ENCODE results near the gene ABLIM2.

The ABLIM2 gene

DNA sequence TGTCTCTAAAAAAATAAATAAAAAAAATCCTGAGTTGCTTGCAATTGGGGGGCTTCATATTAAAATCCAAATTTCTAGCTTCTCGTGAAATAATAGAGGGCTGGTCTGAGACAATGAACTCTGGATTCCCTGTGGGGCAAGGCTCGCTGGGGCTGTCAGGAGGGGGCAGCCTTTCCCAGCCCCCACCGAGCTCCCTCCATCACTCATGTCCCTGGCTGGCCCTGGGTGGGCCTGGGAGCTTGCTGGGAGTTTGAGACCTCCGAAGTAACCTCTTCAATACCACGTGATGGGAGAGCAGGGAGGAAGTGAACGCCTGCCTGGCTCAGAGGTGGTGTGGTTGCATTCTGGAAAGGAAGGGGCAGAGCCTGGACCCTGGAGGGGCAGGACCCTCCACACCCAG, 164.9 kb downstream of the ABLIM2 start:
- no peak for DNase-seq

DNA sequence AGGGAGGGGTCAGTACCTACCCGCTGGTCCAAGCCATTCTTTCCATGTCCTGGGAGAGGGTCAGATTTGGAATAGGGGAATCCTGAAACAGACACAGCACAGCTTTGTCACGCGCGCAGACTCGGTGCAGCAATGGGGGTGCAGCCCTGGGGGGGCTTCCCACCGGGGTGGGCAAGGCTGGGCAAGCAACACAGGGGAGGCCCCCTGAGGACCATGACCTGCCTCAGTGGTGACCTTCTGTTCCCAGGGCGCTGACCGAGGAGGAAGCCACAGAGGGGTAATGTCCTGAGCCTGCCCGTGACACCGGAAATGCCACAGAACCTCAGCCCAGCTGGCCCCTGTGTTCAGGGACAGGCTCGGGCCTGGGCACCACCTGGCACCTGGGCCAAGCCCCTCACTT, 165.8 kb downstream of the ABLIM2 start:
- no peak for DNase-seq

DNA sequence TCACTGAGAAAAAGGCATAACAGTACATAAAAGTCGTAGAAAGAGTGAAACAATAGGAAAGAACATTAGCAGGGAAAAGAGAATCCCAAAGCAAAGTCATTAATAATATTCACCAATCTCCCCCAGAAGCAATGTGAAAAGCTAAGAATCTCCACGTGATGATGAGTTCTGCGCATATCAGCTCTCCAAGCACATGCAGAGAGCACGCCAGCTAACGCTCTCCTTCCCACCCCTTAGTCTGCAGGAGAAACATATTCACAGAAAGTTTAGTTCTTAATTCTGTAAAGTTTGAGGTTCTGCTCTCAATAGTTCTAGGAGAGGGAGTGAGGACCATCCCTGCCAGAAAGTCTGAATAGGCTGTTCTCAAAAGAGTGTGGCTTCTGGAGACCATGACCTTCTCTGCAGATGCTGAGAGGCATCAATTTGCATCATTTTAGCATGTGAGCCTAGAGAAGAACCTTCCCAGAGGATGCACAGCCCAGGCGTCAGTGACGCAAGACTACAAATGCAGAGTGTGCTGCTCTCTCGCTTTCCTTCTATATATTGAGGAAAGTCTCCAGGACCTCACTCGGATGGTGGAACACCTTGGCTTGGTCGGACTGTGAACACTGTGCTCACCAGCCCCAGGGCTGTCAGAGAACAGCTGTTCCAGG, 167.7 kb downstream of the ABLIM2 start:
- no peak for DNase-seq

DNA sequence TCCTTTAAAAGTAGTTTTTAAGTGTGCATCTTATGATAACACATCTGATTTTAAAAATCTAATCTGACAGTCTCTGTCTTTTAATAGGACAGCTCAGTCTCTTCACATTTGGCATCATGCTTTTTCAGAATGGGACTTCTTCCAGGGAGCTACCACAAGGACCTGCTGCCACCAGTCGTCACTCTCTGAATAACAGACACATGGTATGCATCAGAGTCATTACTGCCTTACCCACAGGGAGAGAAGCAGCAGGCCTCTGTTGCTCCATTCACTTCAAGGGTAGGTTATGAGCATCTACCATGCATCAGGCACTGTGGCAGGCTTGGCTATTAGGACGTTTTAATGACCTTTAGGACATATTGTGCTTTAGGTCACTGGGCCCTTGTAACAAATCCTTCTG, 169.0 kb downstream of the ABLIM2 start:
- no peak for DNase-seq

DNA sequence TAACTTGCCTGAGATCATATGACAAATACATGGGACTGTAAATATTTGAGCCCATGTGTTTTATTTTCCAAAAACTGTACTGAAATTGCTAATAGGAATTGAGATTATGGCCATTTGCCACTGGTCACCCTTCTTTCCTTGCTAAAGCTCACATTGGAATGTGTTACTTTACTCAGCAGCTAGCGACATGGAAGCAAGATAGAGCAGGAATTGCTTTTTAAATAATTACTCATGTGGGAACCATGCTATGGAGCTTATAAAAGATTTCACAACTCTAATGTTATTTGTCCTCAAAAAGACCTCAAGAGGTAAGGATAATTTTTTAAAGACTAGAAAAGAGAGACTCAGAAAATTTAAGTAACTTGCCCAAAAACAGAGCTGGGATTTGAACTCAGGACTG, 170.2 kb downstream of the ABLIM2 start:
- no peak for DNase-seq

DNA sequence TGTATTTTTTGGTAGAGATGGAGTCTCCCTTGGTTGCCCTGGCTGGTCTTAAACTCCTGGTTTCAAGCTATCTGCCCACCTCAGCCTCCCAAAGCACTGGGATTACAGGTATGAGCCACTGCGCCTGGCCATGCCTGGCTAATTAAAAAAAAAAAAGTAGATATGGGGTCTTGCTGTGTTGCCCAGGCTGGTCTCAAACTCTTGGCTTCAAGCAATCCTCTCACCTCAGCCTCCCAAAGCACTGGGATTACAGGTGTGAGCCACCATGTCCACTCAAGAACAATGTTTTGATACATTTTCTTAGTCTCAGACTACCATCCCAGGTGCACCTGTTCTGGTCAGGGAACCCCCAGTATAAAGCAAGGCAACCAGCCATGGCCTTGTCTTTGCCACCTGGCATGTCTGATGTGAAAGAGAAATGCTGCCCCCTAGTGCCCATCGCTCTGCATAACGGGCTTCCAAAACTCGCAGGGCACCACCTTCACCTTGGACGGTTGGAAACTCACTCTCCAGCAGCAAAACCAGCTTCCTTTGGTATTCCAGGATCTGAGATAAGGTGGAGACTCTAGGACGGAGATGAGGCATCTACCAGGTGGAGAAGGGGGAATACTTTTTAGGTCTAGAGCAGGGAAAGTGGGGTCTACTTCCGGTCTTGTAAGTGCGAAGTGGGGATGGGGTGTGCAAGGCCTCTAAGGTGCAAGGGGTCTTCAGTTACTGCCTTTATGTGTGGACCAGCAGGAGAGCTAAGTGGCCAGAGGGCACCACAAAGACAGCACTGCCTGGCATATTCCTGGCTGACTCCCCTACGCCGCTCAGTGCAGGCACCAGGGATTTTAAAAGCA, 171.2 kb downstream of the ABLIM2 start:
- DNase-seq, result peak; percentile 80

DNA sequence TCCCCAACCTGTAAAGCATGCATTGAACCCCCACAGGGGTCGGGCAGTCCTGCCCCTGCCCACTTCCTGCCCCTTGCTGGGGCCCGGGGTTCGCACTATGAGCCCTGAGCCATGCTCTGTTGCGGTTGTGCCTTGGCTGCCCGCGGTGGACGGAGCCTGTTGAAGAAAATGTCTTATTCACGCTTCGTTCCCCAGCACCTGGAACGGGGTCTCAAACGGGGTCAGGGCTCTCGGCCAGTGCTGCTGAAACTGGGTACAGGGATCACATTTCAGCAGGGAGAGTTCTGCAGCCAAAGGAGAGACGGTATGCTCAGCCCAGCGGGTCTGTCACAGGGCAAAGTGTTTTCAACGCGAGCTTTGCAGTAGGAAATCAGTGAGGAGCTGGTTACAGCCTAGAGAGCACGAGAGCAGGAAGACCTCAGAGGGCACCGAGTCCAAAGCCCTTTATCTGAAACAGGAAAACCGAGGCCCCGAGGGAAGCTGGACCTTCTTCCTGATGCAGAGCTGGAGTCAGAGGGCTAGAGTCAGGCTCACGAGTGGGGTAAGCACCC, 172.6 kb downstream of the ABLIM2 start:
- no peak for DNase-seq

DNA sequence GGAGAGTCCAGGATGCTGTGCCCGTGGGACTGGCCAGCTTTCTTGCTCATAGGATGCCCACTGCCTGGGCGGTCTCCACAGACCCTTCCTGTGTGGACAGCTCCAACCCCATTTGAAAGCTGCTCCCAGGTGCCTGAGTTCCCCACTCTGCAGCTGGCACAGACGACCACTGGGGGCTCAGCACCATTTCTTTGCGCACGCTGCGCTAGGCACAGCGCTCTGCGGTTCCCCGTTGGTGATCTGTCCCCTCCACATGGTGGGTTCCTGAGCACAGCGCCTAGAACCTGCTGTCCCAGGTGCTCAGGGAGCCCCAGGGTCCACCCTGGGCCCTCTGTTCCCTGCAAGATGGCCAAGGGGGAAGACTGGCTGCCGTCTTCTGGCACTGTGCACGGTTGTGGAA, 173.5 kb downstream of the ABLIM2 start:
- DNase-seq, result no peak

DNA sequence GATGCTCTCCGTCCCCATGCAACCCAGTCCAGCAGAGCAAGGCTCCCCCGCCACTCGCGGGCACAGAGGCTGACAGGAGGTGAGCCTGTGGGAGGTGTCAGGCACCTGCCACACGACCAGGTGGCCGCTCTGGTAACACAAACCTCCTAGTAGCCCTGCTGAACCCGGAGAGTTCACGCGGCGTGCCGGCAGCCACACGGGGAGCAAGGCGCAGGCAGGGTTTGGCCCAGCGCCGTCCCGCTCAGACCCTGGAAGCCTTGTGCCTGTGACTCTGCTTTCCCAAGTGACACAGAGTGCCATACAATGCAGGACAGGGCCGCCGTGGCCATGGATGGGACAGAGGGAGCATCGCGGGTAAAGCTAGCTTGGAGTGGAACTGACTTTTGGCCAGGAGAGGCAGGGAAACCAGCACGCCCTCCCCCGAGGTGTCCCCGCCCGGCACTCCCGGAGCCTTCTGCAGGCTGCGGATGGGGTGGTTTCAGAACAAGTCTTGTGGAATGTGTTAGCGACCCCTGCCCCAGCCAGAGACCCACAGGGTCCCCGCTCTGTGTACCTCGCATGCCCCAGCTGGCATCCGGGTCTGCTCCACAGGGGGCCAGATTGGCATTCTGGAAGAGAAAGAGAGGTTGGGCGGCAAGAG, 174.2 kb downstream of the ABLIM2 start:
- DNase-seq, result no peak

DNA sequence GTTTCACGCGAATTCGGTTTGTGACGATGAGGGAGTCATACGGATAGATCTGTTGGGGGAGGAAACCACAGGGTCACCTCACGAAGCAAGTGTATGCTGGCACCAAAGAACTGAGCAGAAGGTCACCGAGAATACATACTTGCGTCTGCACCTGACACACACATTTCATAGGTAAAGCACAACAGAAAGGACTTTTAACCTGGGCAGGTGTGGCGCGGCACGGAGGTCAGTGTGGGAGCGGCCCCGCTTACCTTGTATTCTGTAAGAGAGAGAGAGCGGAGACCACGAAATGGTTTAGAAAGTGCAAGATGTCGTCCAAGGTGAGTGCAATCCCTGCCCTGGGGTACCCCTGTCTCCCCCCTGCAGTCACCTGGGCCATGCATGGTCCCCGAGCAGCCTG, 175.3 kb downstream of the ABLIM2 start:
- DNase-seq, result no peak

DNA sequence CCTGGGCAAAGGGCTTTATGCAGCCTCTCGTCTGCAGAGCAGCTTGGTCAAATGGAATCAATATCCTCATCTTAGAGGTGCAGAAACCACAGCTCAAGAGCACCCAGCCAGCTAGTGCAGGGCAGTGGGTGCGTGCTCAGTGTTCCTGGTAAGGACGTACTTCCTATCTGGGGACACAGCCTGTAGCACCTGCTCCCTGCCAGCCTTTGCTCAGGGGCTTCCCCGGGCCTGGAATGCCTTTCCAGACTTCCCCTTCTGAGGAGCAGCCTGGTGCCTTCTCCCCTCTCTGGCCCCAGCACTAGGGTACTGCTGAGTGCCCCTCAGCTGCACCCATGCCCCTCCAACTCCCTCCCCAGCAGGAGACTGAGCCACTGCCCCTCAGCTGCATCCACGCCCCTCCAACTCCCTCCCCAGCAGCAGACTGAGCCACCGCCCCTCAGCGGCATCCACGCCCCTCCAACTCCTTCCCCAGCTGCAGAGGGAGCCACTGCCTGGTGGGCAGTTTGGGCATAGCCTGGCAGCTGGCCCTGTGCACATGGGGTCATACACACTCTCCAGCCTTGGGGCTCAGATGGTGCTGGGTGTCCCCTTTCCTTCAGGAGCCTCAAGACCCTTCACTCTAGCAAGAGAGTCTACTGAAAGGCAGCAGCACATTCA, 176.7 kb downstream of the ABLIM2 start:
- no peak for DNase-seq

DNA sequence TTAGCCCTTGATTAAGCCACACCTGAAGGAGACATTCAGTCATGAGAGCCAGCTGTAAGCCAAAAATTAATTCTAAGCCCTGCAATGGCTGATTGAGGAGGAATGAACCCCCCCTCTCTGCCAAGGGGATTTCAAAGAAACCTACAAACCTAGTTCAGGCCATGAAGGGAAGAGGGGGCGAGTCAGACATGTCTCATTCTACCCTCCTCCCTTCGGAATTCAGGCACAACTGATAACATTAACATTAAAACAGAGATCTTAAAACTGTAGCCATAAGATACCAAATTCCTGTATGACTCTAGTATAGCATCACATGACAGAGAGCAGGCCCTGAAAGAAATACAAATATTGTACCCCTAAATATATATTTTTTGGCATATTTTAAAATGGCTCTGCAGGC, 178.6 kb downstream of the ABLIM2 start:
- DNase-seq, result no peak

DNA sequence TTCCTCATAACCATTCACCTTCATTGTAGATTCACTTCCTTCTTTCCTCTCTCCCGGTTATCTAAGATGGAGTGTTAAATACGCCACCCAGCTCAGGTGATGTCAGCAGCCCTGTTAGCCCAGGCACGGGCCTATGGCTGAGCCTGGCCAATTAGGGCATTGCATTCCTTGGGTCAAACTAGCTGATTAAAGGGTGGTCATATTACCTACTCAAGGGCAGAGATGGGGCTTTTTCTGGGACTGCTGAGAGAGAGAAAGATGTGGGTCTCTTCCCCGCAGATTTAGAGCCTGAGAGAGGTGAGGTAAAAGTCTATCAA, 179.0 kb downstream of the ABLIM2 start:
- DNase-seq, result no peak

DNA sequence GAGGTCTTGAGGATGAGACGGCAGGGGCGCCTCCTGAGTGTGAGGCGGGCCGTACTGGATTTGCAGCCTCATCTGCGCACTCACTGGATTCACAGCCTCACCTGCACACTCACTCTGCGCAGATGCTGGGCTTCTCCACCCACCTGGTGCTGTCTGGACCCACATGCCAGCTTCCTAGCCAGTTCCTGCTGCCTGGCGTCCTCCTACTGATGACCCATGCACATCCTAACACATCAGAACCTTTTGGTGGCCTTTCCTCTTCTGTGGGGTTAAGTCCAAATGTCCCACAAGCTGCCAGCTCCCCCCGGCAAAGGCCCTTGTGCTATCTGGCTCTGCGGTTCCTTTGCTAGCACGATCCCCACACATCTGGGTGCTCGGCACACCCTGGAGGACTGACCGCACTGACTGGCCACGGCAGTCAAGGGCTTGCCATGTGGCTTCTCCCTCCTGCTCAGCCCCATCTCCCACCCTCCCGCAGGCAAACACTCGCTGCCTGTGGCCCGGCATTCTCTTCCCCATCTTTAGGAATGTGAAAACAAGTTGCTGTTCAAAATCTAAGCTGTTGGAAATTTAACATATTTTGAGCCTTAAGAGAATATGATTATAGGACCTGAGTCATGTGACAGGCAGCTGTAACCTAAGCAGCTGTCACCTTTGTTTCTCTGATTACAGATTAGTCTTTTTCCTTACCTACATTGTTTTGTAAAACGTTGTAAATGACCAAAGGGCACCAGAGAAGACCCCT, 179.5 kb downstream of the ABLIM2 start:
- DNase-seq, result no peak

DNA sequence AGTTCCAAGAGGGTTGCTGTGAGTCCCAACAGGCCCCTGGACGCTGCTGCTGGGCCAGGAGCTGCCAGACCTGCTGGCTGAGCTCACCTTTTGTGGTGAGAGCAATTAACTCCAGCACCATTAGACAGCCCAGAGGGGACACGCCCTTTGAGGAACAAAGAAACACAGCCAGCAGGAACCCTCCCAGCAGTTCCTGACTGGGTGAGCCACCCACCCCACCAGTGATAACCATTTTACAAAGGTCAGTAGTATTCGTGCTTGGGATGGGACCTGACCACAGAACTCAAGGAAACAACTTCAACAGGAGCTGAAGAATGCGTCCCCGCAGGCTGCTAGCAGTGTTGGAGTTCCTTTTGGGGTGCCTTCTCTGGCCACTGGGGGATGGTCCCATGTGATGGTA, 180.1 kb downstream of the ABLIM2 start:
- DNase-seq, result no peak

DNA sequence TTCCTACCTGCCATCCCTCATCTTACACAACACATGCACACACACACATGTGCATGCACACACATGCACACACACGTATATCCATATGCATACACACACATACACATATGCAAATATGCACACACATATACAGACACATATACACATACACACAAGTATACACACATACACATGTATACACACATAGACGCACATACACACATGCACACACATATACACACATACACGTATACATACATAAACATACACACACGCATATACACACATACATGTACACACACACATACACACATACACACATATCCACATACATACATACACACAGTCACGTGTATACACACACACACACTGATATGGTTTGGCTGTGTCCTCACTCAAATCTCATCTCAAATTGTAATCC, 182.0 kb downstream of the ABLIM2 start:
- DNase-seq, result no peak

DNA sequence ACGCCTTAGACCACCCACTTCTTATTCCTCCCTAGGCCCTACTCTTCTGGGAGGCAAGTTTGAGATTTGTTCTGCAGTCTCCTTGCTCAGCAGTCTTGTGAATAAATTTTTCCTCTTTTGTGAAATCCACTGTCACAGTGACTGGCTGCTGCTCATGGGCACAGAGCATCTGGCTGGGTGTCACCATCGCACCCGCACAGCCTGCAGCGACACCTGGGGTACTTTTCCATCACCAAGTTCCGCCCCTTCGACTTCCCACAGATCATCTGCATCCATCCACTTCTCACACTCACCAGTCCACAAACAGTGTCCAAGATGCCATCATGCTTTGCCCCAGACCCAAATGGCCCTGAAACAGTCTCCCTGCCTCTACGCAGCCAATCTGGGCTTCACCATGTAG, 182.6 kb downstream of the ABLIM2 start:
- DNase-seq, result no peak

DNA sequence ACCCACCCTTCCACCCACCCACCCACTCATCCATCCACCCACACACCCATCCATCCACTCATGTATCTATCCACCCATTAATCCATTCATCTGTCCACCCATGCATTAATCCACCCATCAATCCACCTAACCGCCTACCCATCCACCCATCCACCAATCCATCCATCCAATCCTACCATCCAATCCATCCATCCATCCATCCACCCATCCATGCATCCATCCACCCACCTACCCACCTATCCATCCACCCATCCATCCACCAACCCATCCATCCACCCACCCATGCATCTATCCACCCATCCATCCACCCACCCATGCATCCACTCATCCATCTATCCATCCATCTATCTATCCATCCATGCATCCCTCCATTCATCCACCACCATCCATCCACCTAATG, 184.2 kb downstream of the ABLIM2 start:
- no peak for DNase-seq

DNA sequence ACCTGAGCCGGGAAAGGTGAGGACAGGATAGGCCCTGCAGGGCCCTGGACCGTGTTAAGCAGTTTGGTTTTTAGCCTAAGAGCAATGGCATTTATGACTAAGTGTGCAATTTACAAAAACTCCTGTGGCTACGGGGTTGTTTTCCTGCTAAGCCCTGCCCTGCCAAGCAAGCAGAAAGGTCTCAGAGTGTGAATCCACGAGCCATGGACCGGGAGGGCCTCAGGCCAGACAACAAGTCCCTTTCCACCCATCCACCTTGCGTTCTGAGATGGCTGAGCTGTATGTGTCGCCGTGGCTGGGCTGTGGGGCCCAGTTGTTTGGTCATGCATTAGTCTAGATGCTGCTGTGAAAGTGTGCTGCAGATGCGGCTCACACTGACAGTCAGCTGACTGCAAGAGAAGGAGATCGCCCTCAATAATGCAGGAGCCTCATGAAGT, 185.1 kb downstream of the ABLIM2 start:
- DNase-seq, result no peak

DNA sequence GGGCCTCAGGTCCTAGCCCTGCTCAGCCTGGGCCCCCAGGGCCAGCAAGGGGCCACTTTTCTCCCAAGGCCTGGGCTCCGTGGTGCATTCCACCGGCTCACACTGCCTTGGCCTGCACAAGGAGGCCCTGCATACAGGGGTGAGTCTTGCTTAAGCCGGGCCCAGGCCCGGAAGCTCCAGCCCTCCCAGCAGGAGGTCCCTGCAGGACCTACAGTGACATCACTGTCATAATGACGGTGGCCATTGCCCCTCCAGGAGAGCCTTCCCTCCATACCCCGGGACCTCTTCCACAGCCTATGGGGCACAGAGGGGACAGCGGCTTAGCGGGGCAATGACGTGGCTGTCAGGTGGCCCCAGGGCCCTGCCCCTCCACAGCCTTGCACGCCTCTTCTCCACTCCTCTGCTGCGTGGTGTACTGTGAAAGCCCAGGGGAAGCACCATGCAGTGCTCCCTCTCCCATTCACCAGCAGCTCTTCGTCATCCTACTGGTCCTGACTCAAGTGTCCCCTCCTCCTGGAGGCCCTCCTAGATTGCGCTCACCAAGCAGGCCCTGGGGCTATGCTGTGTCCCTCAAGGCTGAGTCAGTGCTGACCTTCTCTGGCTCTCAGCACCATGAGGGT, 186.6 kb downstream of the ABLIM2 start:
- no peak for DNase-seq

DNA sequence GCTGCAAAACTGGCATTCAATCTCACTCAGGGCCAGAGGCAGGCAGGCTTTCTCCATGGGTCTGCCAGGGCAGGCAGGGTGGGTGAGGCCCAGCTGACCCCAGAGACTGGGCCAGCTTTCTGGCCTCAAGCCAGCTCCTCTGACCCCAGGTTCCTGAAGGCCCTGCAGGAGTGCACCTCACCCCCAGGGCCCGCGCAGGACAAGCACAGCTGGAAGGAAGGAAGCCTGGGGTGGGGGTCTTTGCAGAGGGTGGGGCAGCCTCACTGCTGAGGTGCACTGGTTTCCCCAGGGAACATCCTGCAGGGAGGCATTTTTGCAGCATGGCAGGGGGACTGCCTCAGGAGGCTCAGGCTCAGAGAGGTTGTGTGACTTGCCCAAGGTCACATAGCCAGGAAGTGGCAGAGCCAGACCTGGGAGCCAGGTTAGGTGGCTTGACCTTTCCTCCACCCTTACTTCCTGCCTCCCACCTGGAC, 187.4 kb downstream of the ABLIM2 start:
- DNase-seq, result no peak

DNA sequence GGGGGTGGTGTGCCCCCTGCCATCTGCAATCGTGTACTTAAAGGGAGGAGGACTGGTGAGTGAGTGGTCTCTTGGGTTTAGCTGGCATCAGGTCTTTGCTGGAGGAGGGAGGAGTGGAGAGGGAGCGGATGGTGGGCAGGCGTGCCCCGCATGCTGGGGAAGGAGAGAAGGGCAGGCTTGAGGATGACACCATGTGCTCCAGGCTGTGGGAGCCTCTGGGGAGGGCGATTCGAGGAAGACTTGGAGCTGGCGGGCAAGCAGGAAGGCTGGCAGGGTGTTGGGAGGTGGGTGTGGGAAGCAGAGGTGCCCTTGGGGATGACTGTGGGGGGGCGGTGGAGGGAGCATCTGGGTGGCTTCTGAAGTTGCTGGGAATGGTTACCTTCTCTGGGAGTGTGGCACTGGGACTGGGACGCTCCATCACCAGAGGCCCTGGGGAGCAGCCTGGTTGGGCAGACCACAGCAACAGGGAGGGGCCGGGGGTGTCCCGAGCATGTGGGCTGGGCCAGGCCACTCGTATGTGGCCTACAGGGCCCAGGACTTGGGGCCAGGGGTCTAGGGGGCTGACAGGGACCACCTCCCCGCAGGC, 188.2 kb downstream of the ABLIM2 start:
- DNase-seq, result no peak

Measured in suppressor macrophage treated with lipopolysaccharide for 4 hours (primary cell).